GM23248 (cell line): ENCODE data around the gene FAM43A. TPM values are rescaled to one million over a fixed set of nuclear protein-coding genes. Genes with fewer than 3 reads are reported as not detected.

Experiments
- DNase-seq: peaks from one replicate; pipeline ENCODE4 v3.0.0-alpha.2; 2015
- H2AFZ ChIP-seq: fragments of 200-600 bp; sonication (generic); 2 replicates; pipeline ENCODE4 v1.6.1; 2016; ENCODE audit warnings: antibody characterized with exemption
- H3F3A ChIP-seq: fragments of 200-600 bp; sonication (generic); 2 replicates; pipeline ENCODE4 v1.6.1; 2016; ENCODE audit warnings: mild to moderate bottlenecking, antibody characterized with exemption, mixed run types; ENCODE audit not compliant: insufficient read depth
- H3K27ac ChIP-seq: fragments of 200-600 bp; sonication (generic); 2 replicates; pipeline ENCODE4 v1.5.1; 2016; ENCODE audit warnings: mild to moderate bottlenecking
- H3K27me3 ChIP-seq: fragments of 200-600 bp; sonication (generic); replicated peaks from 2 replicates; pipeline ENCODE4 v1.6.1; 2016; ENCODE audit warnings: mild to moderate bottlenecking; ENCODE audit not compliant: insufficient read depth
- H3K36me3 ChIP-seq: fragments of 200-600 bp; sonication (generic); 2 replicates; pipeline ENCODE4 v1.6.1; 2016; ENCODE audit warnings: low read depth, mild to moderate bottlenecking
- H3K4me1 ChIP-seq: fragments of 200-600 bp; sonication (generic); 2 replicates; pipeline ENCODE4 v1.6.1; 2016; ENCODE audit warnings: mild to moderate bottlenecking; ENCODE audit not compliant: insufficient read depth
- H3K4me2 ChIP-seq: fragments of 200-600 bp; sonication (generic); one replicate; pipeline ENCODE4 v1.6.1; 2016; ENCODE audit warnings: mild to moderate bottlenecking; ENCODE audit not compliant: unreplicated experiment
- H3K4me3 ChIP-seq: fragments of 200-600 bp; sonication (generic); 2 replicates; pipeline ENCODE4 v1.5.1; 2016; ENCODE audit warnings: mild to moderate bottlenecking
- H3K79me2 ChIP-seq: fragments of 200-600 bp; sonication (generic); 2 replicates; pipeline ENCODE4 v1.6.1; 2016; ENCODE audit warnings: mild to moderate bottlenecking; ENCODE audit not compliant: insufficient read depth
- H3K9ac ChIP-seq: fragments of 200-600 bp; sonication (generic); 2 replicates; pipeline ENCODE4 v1.6.1; 2016; ENCODE audit warnings: mild to moderate bottlenecking
- H3K9me2 ChIP-seq: fragments of 200-600 bp; sonication (generic); 2 replicates; pipeline ENCODE4 v1.6.1; 2016; ENCODE audit warnings: mixed run types, mild to moderate bottlenecking, moderate library complexity; ENCODE audit not compliant: insufficient read depth
- H3K9me3 ChIP-seq: fragments of 200-600 bp; sonication (generic); one replicate; pipeline ENCODE4 v1.6.1; 2017; ENCODE audit warnings: low read depth
- H4K20me1 ChIP-seq: fragments of 200-600 bp; sonication (generic); 2 replicates; pipeline ENCODE4 v1.6.0; 2016; ENCODE audit not compliant: insufficient read depth
- EZH2 ChIP-seq: fragments of 200-600 bp; sonication (generic); IDR thresholded peaks from 2 replicates; pipeline ENCODE4 v1.6.1; 2018; ENCODE audit warnings: antibody characterized with exemption, mild to moderate bottlenecking; ENCODE audit not compliant: insufficient read depth, poor library complexity, severe bottlenecking
- EZH2phosphoT487 ChIP-seq: fragments of 200-600 bp; sonication (generic); IDR thresholded peaks from 2 replicates; pipeline ENCODE4 v1.6.1; 2018; ENCODE audit warnings: antibody characterized with exemption, moderate library complexity, mild to moderate bottlenecking, low read depth; ENCODE audit not compliant: insufficient read depth
- WGBS, 2 experiments: methylation state at CpG; one replicate each; pipeline ENCODE4 v1.1.6; 2015 to 2017; ENCODE audit warnings: low lambda C conversion rate in 2 of 2, low coverage in 1 of 2; ENCODE audit errors: missing lambda C conversion rate in 2 of 2; 5-methylcytosine and 5-hydroxymethylcytosine counted together
- in situ Hi-C: fragments of 300-500 bp; cut with MboI; formaldehyde crosslinking; loops from 2 replicates; pipeline ENCODE4 v1.15.0; 2020
- polyA plus RNA-seq: library from polyadenylated mRNA; unstranded; fragments of >200 nt; fragmentation: Nextera tagmentation; extraction: Ambion mirVana; gene quantifications from 2 replicates; pipeline ENCODE4 v1.2.1, GENCODE V29; 2016
- total RNA-seq: library from RNA; depleted of rRNA; stranded (reverse); fragments of >200 nt; shearing (Covaris generic); gene quantifications from 2 replicates; pipeline ENCODE4 v1.2.3, GENCODE V29; 2014

FAM43A gene
- total and polyA plus RNA-seq, 2 experiments from 2014 or later, result 8.0 to 23.0 TPM

GRCh38 chr3:194689493-194689944, 3.8 kb downstream of the FAM43A start:
- in situ Hi-C loops, result loop anchor here (5.0 to 10.0 kb wide), 2 partner anchors 415 to 578 kb away; no protein-coding TSS in a partner anchor
- H3K9me3 ChIP-seq, result no peaks in the 10 kb centered on the region
- WGBS, 2 experiments, result 9 to 10% methylated on average over 9 of the region's 9 CpGs
- H2AFZ ChIP-seq, result 0 out of 2 replicates have a peak overlapping the region, but pooled peaks have one; percentile 30
- H3K27ac ChIP-seq, result no peak overlapping the region
- no peaks in the 10 kb centered on the region for H4K20me1 ChIP-seq
- no peak for TF ChIP-seq EZH2
- TF ChIP-seq EZH2phosphoT487, result no peak
- peaks cover 18% of the 10 kb centered on the region for H3F3A ChIP-seq
- no peaks in the 10 kb centered on the region for H3K79me2 ChIP-seq
- H3K9ac ChIP-seq, result 0 out of 2 replicates have a peak overlapping the region, but pooled peaks have one; percentile 2
- H3K4me3 ChIP-seq, result peak overlapping the region; percentile 17
- no peaks in the 10 kb centered on the region for H3K9me2 ChIP-seq
- H3K4me1 ChIP-seq, result peaks cover 19% of the 10 kb centered on the region
- no peaks in the 10 kb centered on the region for H3K27me3 ChIP-seq
- H3K36me3 ChIP-seq, result no peaks in the 10 kb centered on the region
- DNase-seq, result peak; percentile 62
- peak overlapping the region; percentile 96 for H3K4me2 ChIP-seq

- H3K4me2 ChIP-seq, result no peak overlapping the region
- H3K27ac ChIP-seq, result no peak overlapping the region
- H3F3A ChIP-seq, result peaks cover 18% of the 10 kb centered on the region
- no peaks in the 10 kb centered on the region for H3K9me2 ChIP-seq
- H3K4me1 ChIP-seq, result peaks cover 19% of the 10 kb centered on the region
- H4K20me1 ChIP-seq, result no peaks in the 10 kb centered on the region
- in situ Hi-C loops, result no loop called here
- H3K27me3 ChIP-seq, result no peaks in the 10 kb centered on the region
- no peak for DNase-seq
- WGBS, 2 experiments, result 83 to 86% methylated on average over 8 of the region's 8 CpGs
- H3K79me2 ChIP-seq, result no peaks in the 10 kb centered on the region
- H3K36me3 ChIP-seq, result no peaks in the 10 kb centered on the region
- no peak overlapping the region for H3K9ac ChIP-seq
- TF ChIP-seq EZH2 (no peak), EZH2phosphoT487 (no peak)
- H3K4me3 ChIP-seq, result no peak overlapping the region
- no peak overlapping the region for H2AFZ ChIP-seq
- H3K9me3 ChIP-seq, result no peaks in the 10 kb centered on the region
Observed at GRCh38 chr3:194690501-194691372, 5.1 kb downstream of the FAM43A start.

GRCh38 chr3:194691481-194692283, 6.0 kb downstream of the FAM43A start:
- Histone ChIP-seq H3K36me3 (no peaks in the 10 kb centered on the region), H3K9me3 (no peaks in the 10 kb centered on the region), H3K27ac (no peak overlapping the region), H3K4me1 (peaks cover 19% of the 10 kb centered on the region), H3K9ac (no peak overlapping the region), H3K27me3 (no peaks in the 10 kb centered on the region), H3K9me2 (no peaks in the 10 kb centered on the region), H2AFZ (no peak overlapping the region), H3K4me2 (no peak overlapping the region), H3K79me2 (no peaks in the 10 kb centered on the region), H3F3A (peaks cover 18% of the 10 kb centered on the region), H4K20me1 (no peaks in the 10 kb centered on the region), H3K4me3 (no peak overlapping the region)
- DNase-seq, result no peak
- TF ChIP-seq EZH2phosphoT487 (no peak), EZH2 (no peak)
- in situ Hi-C loops, result no loop called here
- 50 to 54% methylated on average over 15 of the region's 15 CpGs for WGBS, 2 experiments

- Histone ChIP-seq H3K79me2 (no peaks in the 10 kb centered on the region), H3K4me2 (no peak overlapping the region), H3K27ac (no peak overlapping the region), H3K4me3 (no peak overlapping the region), H3K9ac (no peak overlapping the region), H3K9me3 (no peaks in the 10 kb centered on the region), H3F3A (no peaks in the 10 kb centered on the region), H3K36me3 (no peaks in the 10 kb centered on the region), H3K9me2 (no peaks in the 10 kb centered on the region), H4K20me1 (no peaks in the 10 kb centered on the region), H3K4me1 (no peaks in the 10 kb centered on the region), H2AFZ (no peak overlapping the region), H3K27me3 (0 out of 2 replicates have a peak, but pooled peaks cover 5% of the 10 kb centered on the region)
- in situ Hi-C loops, result no loop called here
- no peak for TF ChIP-seq EZH2phosphoT487
- no peak for TF ChIP-seq EZH2
- DNase-seq, result no peak
- WGBS, 2 experiments, result 46 to 49% methylated on average over 6 of the region's 6 CpGs
Observed at GRCh38 chr3:194696702-194697101, 11.0 kb downstream of the FAM43A start.
